H54 (cell line): ENCODE data around the gene NIN.

Experiments
- DNase-seq: peaks from one replicate; pipeline ENCODE4 v3.0.0; 2011; ENCODE audit warnings: low spot score, mixed read lengths; ENCODE audit not compliant: insufficient read length
- FAIRE-seq: peaks from 3 replicates; lab custom pipeline; 2011; peaks lifted over from hg19 to GRCh38; lab: Jason Lieb, UNC
- POLR2A ChIP-seq: IDR thresholded peaks from 2 replicates; pipeline ENCODE4 v1.6.1; 2011; ENCODE audit warnings: low read depth, mild to moderate bottlenecking, low read length

The NIN gene

DNA sequence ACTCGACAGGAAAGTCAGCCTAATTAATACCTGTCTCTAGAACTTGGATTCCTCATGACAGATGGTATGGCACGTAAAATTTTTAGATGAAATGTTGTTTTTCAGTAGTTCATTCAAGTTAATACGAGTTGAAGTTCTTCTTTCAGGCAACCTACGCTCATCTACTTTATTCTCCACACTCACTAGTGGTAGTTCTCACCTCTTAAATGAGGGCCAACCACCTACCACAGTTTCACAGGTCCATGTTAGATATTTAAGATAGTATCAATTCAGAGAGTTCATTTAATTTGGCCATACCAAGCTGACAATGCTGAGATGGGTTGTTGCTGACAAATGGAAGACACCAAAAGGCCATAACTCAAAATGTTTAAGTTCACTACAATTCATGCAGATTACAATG lies 50.6 kb downstream of the NIN start:
- FAIRE-seq = no peak
- no peak for DNase-seq
- TF ChIP-seq POLR2A = no peak

DNA sequence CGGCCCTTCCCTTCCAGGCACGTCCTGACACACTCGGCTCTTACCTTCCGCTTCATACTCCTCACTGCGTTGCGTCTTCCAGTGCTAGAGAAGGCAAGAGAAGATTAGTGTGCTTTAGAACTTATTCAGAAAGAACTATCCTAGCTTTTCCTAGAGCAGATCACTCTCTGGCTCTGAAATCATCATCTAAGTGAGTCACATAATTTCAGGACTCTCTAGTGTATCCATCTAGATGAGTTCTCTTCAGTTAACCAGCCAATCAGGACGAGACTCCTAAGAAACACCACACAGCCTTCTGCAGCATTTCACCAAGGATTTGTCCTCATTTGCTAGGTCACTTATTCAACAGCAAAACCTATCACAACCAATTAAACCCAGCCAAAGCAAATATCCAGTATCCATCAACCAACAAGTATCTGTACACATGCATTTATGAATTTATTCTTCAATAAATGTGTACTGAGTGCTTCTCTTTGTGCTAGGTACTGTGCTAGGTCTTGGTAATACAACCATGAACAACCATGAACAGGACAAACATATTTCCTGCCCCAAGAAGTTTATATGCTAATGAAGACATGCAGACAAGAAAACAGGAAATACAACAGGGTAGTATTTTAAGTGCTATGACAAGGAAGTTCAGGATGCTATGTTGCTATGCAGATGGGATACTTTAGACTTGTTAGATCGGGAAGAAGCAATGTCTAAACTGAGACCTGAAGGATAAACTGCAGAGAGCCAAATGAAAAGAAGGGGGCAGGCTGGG lies 52.1 kb downstream of the NIN start:
- DNase-seq = no peak
- no peak for TF ChIP-seq POLR2A
- peak; percentile 80 for FAIRE-seq

DNA sequence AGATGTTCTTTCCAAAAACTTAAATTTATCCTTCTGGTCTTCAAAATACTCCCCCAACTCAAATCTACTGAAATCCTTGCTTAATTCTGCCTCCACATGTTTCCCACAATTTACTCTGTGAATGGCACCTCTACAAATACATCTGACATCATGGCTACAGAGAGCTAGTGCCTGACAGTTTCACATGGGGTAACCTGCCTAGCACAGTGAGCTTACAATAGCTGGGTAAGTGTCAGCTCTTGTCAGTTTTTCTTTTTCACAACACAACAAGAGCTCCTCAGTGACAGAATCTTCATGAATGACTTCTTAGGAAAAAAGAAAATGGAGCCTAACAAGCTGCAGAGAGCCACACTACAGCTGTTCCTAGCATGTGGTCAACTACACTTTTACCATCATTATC lies 54.4 kb downstream of the NIN start:
- FAIRE-seq (no peak), DNase-seq (no peak)
- TF ChIP-seq POLR2A = no peak

DNA sequence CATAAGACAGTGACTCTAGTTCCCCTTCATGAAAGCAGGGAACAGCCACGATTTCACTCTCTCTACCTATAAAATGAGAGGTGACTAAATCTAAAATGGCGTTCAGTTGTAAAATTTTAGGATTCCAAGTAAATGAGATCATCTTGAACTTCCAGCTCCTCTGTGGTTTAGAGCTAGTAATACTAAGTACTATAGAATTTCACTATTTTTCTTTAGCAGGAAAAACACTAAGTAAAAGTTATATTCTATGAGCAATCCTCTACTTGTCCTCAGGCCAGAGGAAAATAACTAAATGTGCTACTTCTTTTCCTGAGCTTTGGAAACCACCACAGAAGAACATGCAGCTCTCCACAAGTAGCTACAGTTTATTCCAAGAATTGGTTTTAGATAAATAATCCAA lies 55.6 kb downstream of the NIN start:
- DNase-seq (peak; percentile 33), FAIRE-seq (peak; percentile 67)
- no peak for TF ChIP-seq POLR2A

DNA sequence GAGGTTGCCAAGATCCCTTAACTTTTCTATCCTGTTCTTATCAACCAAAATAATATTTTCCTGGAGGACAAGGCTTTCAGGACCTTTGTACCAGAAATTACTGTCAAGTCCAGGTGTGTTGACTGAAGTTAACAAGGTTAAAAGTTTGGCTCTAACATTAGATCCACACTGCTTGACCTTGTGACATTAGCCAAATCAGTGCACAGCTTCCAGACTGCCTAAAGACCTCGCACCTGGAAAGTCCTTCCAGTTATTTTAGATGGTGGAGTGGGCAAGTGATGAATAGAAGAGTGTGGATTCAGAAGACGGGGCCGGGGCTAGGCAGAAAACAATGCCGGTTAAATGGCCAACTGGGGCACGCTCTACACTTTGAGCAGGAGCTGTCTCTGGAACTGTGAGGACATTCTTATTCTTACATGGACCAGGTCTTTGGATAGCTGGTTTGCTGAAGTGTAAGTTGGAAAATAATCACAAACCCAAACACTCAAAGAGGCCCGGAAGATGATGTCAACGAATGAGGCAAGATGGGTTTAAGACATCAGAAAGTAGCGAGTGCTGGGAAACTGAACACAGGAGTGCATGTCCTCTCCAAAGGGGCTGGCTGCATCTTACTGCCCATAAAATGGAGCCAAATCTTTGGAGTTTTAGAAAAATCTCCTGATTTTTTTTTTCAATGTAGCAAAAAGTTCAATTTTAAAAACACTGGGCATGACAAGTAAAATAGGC lies 56.3 kb downstream of the NIN start:
- FAIRE-seq (no peak), DNase-seq (no peak)
- no peak for TF ChIP-seq POLR2A

DNA sequence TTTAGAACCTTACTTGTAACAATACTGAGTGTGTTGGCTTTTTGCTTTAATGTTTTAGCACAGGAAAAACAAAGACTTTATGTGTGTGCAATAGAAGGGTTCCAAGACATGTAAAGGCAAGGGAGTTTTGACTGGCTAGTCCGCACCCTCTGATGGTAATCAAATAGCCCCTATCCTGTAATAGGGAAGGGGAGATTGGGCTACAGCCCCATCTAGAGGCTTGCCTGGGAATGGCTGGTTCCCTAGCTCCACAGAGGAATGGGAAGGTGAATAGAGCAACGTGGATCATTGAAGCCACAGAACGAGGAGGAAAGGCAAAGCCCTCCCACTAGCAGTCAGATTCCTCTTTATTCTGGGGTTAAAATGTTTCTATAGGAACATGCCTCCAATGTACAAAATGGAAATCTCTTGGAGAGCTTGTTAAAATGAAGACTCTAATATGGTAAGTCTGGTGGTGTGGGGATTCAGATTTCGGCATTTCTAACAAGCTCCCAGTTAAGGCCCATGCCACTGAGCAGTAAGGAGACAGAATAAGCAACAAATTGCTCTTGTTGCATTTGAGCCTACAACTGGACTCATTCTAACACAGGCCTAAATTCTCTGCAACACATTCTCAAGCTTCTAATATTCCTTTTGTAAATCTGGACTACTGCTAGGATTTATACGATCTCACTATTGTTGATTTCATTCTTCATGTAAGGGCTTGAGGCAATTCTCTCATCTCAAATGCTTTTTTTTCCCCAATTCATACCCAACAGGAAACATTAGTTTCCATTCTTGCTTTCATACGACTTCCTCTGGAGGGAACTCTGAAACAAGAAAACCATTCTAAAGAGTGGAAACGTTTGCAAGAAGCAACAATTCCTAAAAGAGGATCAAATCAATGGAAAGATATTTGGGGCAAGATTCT lies 57.1 kb downstream of the NIN start:
- peak; percentile 19 for DNase-seq
- peak; percentile 71 for FAIRE-seq
- no peak for TF ChIP-seq POLR2A

DNA sequence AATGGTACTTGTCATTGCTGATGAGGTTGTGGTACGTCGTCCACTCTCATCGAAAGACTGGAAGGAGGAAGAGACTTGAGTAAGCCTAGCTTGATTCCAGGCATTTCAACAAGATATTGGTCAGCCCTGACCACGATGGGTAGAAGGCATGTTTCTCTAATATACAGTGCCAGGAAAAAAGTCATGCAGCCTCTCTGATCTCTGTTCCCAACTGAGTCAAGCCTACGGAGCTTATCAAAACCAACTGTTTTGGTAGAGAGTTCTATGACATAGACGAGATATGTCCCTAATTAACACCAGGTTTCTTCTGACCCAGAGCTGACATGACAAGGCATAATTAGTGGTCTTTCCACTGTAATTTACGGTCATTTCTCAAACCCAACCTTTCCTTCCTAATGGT lies 58.5 kb downstream of the NIN start:
- DNase-seq (no peak), FAIRE-seq (no peak)
- no peak for TF ChIP-seq POLR2A

DNA sequence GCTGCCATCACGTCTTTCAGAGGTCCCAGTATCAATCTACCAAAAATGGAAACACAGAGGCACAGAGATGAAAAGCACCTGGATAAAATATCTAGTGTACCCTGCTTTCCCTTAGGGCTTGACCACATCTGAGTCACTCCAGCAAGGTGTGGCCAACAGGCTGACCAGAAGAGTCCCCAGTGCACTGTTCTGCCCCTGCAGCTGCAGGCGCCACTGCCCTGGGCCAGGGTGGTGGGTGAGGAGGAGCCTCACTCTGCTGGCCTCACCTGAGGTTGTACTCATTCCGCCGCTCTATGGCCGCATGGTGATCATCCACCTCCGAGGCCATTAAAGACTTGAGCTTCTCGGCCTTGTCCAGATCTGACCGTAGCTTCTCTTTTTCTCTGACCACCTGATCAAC lies 60.4 kb downstream of the NIN start:
- FAIRE-seq = no peak
- no peak for DNase-seq
- no peak for TF ChIP-seq POLR2A

DNA sequence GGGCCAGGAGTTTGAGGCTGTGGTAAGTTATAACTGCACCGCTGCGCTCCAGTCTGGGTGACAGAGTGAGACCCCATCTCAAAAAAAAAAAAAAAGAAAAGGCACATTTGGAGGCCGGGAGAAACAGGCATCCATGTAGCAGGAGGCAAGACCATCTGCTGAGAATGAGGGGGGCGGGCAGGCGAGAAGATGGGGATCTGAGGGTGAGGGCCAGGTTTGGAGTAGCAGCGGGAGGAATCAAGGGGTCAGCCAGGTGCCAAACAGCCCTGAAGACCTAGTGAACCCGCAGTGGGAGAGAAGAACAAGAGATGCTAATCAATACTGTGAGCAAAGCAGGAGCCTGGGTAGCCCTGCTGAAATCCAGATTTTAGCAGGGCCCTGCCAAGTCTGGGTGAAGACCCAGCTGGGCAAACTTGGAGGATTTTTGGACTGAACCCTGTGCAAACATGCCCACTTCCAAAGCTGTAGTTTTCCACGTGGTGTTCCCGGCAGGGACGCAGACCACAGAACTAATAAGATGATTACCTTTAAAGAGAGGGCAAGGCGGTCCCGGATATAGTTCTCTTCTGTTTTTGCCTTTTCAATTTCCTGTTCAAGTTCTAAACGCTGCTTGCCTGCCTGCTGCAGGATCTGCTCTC lies 61.0 kb downstream of the NIN start:
- no peak for TF ChIP-seq POLR2A
- FAIRE-seq (no peak), DNase-seq (no peak)

DNA sequence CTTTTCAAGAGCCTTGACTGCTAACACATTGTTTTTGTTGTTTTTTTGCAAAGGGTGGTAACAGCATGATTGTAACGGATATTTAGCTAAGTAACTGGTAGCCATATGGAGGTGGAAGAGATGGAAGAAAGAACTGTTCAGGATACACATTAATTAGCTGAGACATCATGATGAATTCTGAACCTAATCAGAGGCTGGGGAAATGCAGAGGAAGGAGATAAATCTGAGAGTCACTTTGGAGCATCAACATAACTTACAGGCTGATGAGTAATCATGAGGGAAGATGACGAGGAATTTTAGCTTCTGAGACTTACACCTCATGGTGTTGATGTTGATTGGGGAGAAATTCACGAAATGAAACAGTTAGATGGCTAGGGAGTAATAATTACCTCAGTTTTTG lies 62.3 kb downstream of the NIN start:
- no peak for DNase-seq
- peak; percentile 55 for FAIRE-seq
- no peak for TF ChIP-seq POLR2A

DNA sequence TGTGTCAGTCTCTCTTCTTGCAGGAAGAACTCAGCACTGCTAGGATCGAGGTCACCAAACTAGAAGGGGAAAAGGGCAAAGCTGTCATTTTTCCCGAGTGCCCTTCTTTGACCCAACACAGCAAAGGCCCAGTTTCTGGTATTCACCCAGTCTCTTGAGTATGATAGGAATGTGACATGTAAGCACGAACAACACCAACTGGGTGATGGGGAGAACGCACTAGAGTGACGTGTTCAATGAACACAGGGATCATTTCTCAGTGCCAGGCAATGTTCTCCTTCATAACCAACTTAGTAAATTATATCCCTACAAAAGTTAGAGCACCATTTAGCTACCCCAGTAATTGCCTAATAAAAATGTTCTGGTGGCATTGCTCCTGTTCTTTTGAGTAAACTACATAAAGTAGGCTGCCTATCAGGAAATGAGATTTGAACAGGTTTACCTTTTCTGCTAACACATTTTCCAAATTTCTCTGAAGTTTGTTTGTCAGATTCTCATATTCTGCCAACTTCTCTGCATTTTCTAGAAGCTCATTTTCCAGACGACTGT lies 64.5 kb downstream of the NIN start:
- no peak for TF ChIP-seq POLR2A
- DNase-seq (no peak), FAIRE-seq (no peak)

DNA sequence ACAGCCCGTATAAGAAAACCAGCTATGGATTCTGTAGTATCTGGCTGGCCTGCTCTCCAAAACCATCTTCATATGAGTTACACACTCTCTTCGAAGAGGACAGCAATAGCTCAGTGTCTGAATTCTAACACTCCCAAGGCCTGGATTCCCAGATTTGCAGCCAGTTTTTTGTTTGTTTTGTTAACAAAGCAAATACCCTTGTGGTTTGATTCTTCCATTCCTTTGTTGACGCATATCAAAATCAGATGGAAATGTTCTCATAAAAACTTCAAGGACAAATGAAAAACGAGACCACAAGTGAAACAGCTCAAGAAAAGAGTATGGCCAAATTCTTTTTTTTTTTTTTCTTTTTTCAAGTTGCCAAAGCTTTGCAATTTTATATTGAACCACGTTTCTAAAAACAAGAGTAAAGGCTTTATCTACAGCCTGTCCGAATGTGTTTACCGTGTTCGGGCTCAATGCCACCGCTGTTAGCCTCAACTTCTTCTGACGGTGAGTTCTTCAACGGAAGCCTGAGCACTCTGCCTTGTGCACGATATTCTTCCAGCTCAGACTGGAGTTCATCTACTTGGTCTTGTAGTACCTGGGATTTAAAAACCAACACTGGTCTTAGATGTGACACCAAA lies 67.5 kb downstream of the NIN start:
- no peak for FAIRE-seq
- no peak for DNase-seq

DNA sequence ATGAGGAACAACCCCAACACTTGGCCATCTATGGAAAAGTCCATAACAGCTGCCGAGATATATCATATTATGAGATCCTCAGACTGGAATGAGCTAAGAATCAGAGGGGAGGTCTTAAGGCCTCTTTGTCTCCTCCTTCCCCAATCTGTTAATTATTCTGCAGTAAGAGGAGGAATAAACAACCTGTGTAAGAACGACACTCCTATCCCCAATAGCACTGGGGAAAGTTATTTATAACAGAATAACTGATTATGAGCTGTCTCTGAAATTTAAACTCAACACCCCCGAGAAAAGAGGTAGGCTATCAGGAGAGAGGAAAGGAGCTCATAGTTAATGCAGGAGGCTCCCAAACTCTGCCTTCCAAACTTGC lies 68.0 kb downstream of the NIN start:
- no peak for DNase-seq
- no peak for TF ChIP-seq POLR2A
- FAIRE-seq = no peak

More for the DNA sequence above, 67.5 kb downstream of the NIN start:
- TF ChIP-seq POLR2A = no peak
